Uterus (tissue), 4 donors: ENCODE measurements around the gene PER3. TPM values are rescaled to one million over a fixed set of nuclear protein-coding genes. Genes with fewer than 3 reads are reported as not detected.

Source experiments
- total RNA-seq, 4 donors: library from RNA; depleted of rRNA in 3 of 4; stranded (reverse); fragments of >200 nt in 3 of 4; gene quantifications; one replicate each; pipeline versions ENCODE4 v1.1.0 to v1.2.4, GENCODE V29; 2014 to 2023
- donor health status: DM: yes; HTN: yes; CAD: no.

The PER3 gene
- total RNA-seq, 4 donors from 2014 or later = 6.9 to 69.0 (median 20.7) TPM

Other genes with a start within 250 kb of the PER3 start
- 100 to 1,000 TPM in 1 of 4 donors, 10 to 100 TPM in 3; 41.0 to 128 (median 71.8) TPM for gene VAMP3, start 13.0 kb upstream of the PER3 start, total RNA-seq
- not detected for gene UTS2, start 68.8 kb downstream of the PER3 start, total RNA-seq
- not detected for gene TNFRSF9, start 156.5 kb downstream of the PER3 start, total RNA-seq
- gene PARK7, start 177.4 kb downstream of the PER3 start, total RNA-seq = 100 to 1,000 TPM in 3 of 4 donors, 10 to 100 TPM in 1; 91.7 to 176 (median 166) TPM
- gene ERRFI1, start 242.0 kb downstream of the PER3 start, total RNA-seq = 10 to 100 TPM; 19.0 to 67.6 (median 39.6) TPM